Measurements from ENCODE around the gene LAMTOR3. TPM values are rescaled to one million over a fixed set of nuclear protein-coding genes. Genes with fewer than 3 reads are reported as not detected.
A peak's percentile ranks its signal among the peaks of the same experiment; 100 is the strongest.
"Not testable (repeated sequence)": the region's sequence is repeated elsewhere in the genome, so short reads cannot be mapped to it uniquely, and the experiment has no call there.

The LAMTOR3 gene
- total RNA-seq, 2 donors from 2014 or later = 51.2 to 70.9 TPM

DNA sequence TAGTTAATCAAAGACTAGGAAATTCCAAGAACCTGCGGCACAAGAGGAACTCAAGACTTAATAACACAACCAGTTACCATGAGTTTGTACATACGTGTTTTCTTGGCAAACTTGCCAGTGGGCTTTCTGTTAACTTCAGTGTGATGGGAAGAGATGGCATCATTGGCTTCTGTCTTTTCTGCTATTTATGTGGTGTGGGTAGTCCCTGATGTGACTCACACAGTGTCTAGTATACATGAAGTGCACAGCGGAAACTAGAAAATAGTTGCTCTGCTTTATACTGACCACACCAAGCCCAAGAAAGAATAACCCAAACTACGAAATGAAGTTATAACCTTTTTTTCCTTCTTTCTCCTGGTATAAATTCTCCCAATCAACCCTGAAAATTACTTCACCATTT lies 53.1 kb downstream of the LAMTOR3 start:
- ATAC-seq (no peak), DNase-seq (no peak)
- intact Hi-C loops (cut with DNase I, micrococcal nuclease) = no loop called here

DNA sequence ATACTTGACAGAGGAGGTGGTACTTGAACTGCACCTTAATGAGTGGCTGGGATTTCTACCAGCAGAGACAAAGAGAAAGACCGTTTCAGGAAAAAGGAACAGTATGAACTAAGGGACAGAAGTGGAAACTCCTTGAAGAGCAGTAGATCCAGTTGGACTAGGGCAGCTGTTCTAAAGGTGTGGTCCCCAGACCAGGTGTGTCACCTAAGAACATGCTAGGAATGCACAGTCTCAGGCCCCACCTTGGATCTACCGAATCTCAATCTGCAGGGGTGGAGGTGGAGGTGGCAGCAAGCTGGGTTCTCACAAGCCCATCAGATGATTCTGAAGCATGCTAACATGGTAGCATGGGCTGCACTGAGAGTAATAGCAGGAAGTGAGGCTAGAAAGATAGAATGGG lies 55.3 kb downstream of the LAMTOR3 start:
- no peak for DNase-seq
- intact Hi-C loops (cut with DNase I, micrococcal nuclease) = no loop called here
- ATAC-seq = no peak

DNA sequence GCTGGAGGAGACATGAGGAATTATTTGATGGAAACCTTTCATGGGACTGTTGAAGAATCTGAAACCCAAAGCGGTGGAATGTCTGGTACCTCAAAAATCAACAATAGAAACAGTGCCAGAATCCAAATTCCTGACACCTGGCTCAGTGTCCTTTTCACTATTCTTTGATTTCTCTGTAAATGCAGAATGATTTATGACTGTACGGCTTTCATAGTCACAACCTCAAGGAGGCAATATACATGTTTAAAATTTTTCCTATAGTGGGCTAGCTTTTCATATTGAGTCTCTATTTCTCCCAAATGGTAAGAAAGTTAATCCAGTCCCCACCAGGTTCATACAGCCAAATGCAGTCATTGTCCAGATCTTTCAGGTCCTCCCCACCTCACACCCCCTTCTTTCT lies 58.3 kb downstream of the LAMTOR3 start:
- intact Hi-C loops (cut with DNase I, micrococcal nuclease) = no loop called here
- no peak for ATAC-seq
- no peak for DNase-seq

GRCh38 chr4:99834569-99834968 lies 59.7 kb downstream of the LAMTOR3 start:
- ATAC-seq (no peak), DNase-seq (no peak)
- intact Hi-C loops (cut with DNase I, micrococcal nuclease) = no loop called here

GRCh38 chr4:99833756-99834155 lies 60.5 kb downstream of the LAMTOR3 start:
- DNase-seq = no peak
- intact Hi-C loops (cut with DNase I, micrococcal nuclease) = no loop called here
- ATAC-seq = no peak

DNA sequence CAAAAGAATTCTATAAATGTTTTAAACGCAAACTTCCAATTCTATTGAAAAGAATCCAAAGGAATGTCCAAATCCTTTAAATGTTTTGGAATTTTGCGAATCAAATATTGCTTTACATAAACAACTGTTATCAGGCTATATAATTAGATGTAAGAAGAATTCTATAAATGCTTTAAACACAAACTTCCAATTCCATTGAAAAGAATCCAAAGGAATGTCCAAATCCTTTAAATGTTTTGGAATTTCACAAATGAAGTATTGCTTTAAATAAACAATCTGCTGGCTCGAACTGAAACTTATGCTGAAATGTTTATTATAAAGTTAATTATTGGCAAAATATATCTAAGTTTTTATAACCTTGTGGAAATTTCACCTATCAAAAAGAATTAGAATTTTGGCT lies 61.5 kb downstream of the LAMTOR3 start:
- no peak for DNase-seq
- intact Hi-C loops (cut with DNase I, micrococcal nuclease) = no loop called here
- no peak for ATAC-seq

DNA sequence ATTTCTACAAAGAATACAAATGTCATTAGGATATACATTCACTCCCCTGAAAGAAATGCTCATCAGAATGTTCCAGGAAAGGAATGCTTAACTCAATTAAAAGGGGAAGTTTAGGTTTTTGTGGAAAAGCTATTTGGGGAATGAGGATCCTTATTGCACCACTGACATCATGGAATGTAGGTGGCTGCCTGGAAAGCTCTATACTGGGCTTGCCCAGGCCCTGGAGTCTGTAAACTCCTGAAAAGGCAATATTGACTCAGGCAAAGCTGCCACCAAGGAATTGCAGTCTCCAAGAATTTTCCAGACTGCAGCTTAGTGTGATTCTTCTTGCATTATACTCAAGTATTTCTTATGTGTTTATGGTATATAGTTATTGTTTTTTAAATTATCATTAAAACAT lies 61.9 kb downstream of the LAMTOR3 start:
- intact Hi-C loops (cut with DNase I, micrococcal nuclease) = no loop called here
- ATAC-seq (peak; percentile 85), DNase-seq (no peak)

DNA sequence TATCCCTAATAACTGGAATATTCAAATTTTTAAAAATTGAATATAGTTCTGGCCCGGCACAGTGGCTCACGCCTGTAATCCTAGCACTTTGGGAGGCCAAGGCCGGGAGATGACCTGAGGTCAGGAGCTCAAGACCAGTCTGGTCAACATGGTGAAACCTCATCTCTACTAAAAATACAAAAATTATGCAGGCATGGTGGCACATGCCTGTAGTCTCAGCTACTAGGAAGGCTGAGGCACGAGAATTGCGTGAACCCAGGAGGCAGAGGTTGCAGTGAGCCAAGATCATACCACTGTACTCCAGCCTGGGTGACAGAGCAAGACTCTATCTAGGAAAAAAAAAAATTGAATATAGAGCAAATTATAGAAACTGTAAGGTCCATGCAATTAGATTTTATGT lies 64.2 kb downstream of the LAMTOR3 start:
- ATAC-seq; intact Hi-C loops (cut with DNase I, micrococcal nuclease); DNase-seq: not testable (repeated sequence)

DNA sequence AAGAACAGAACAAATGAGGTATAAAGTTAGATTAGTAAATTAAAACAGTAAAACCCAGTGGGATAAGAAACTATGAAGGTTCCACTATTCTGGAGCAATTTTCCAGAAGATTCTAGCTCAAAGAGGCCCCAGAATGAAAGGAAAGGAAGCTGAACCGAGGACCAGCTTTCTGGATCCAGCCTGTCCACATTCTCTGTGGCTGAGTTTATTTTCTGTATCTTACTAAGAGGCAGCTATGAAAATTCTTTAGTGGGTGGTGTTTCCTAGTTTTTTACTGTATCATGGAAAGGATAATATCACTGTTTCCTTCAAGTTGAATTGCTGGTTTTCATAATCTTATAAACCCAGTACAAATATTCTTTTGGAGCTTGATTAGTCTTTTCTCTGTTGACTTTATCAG lies 65.8 kb downstream of the LAMTOR3 start:
- no peak for DNase-seq
- no peak for ATAC-seq
- intact Hi-C loops (cut with DNase I, micrococcal nuclease) = no loop called here

Other genes with a start within 250 kb of the LAMTOR3 start
- under 1 TPM in 1 of 2 donors, not detected in 1; 0.08 TPM for gene C4orf54, start 236.6 kb downstream of the LAMTOR3 start, total RNA-seq
- 1 to 10 TPM; 2.0 to 3.4 TPM for gene DAPP1, start 77.6 kb downstream of the LAMTOR3 start, total RNA-seq
- gene DNAJB14, start 52.2 kb upstream of the LAMTOR3 start, total RNA-seq = 10 to 100 TPM; 56.2 to 58.1 TPM
- gene H2AZ1, start 55.8 kb upstream of the LAMTOR3 start, total RNA-seq = 100 to 1,000 TPM; 140 to 165 TPM